Loucy (cell line): ENCODE data around the gene TTBK1.

Source experiments
- H2AFZ ChIP-seq: fragments of 200-600 bp; sonication (generic); 2 replicates; pipeline ENCODE4 v1.6.0; 2016; ENCODE audit warnings: antibody characterized with exemption, mild to moderate bottlenecking, low read length, moderate library complexity
- H3F3A ChIP-seq: fragments of 200-600 bp; 2 replicates; pipeline ENCODE4 v1.6.0; 2016; ENCODE audit warnings: antibody characterized with exemption, low read depth, mild to moderate bottlenecking
- H3K27me3 ChIP-seq: fragments of 200-600 bp; sonication (generic); 2 replicates; pipeline ENCODE4 v1.6.1; 2014; ENCODE audit warnings: low read length, mild to moderate bottlenecking; ENCODE audit not compliant: insufficient read depth, poor library complexity, severe bottlenecking
- H3K36me3 ChIP-seq: fragments of 200-600 bp; sonication (generic); 2 replicates; pipeline ENCODE4 v1.6.1; 2016; ENCODE audit warnings: low read length; ENCODE audit not compliant: insufficient read depth
- H3K4me1 ChIP-seq: fragments of 200-600 bp; sonication (generic); 2 replicates; pipeline ENCODE4 v1.5.1; 2014; ENCODE audit warnings: low read length, mild to moderate bottlenecking; ENCODE audit not compliant: insufficient read depth, poor library complexity, severe bottlenecking
- H3K4me2 ChIP-seq: fragments of 200-600 bp; sonication (generic); 2 replicates; pipeline ENCODE4 v1.6.0; 2014; ENCODE audit warnings: antibody characterized with exemption, low read length, low read depth, mild to moderate bottlenecking; ENCODE audit not compliant: poor library complexity, severe bottlenecking
- H3K4me3 ChIP-seq: fragments of 200-600 bp; sonication (generic); 2 replicates; pipeline ENCODE4 v1.5.1; 2014; ENCODE audit warnings: low read length, mild to moderate bottlenecking, mixed read lengths; ENCODE audit not compliant: poor library complexity, severe bottlenecking
- H3K79me2 ChIP-seq: fragments of 200-600 bp; sonication (generic); 2 replicates; pipeline ENCODE4 v1.6.1; 2014; ENCODE audit warnings: low read length; ENCODE audit not compliant: insufficient read depth
- H3K9ac ChIP-seq: fragments of 200-600 bp; sonication (generic); 2 replicates; pipeline ENCODE4 v1.6.0; 2014; ENCODE audit warnings: mild to moderate bottlenecking, low read depth, low read length, moderate library complexity; ENCODE audit not compliant: poor library complexity, severe bottlenecking
- H3K9me2 ChIP-seq: fragments of 200-600 bp; sonication (generic); replicated peaks from 2 replicates; pipeline ENCODE4 v1.6.1; 2016; ENCODE audit warnings: low read depth, low read length, mixed read lengths
- H3K9me3 ChIP-seq: fragments of 200-600 bp; sonication (generic); 2 replicates; pipeline ENCODE4 v1.6.1; 2014; ENCODE audit warnings: mild to moderate bottlenecking, antibody characterized with exemption, low read length, low read depth; ENCODE audit not compliant: insufficient read depth
- H4K20me1 ChIP-seq: fragments of 200-600 bp; sonication (generic); 2 replicates; pipeline ENCODE4 v1.6.0; 2014; ENCODE audit warnings: antibody characterized with exemption, low read length, mild to moderate bottlenecking; ENCODE audit not compliant: insufficient read depth, poor library complexity, severe bottlenecking
- EZH2phosphoT487 ChIP-seq: fragments of 200-600 bp; IDR thresholded peaks from 2 replicates; pipeline ENCODE4 v1.6.1; 2018; ENCODE audit warnings: antibody characterized with exemption, mild to moderate bottlenecking, moderate library complexity, borderline replicate concordance
- TF ChIP-seq, protein P1 (sequence below): fragments of 200-600 bp; sonication (generic); conservative IDR thresholded peaks from 2 replicates; pipeline ENCODE4 v1.5.1; 2014; ENCODE audit warnings: mild to moderate bottlenecking, antibody characterized with exemption, low read length

Gene TTBK1

DNA sequence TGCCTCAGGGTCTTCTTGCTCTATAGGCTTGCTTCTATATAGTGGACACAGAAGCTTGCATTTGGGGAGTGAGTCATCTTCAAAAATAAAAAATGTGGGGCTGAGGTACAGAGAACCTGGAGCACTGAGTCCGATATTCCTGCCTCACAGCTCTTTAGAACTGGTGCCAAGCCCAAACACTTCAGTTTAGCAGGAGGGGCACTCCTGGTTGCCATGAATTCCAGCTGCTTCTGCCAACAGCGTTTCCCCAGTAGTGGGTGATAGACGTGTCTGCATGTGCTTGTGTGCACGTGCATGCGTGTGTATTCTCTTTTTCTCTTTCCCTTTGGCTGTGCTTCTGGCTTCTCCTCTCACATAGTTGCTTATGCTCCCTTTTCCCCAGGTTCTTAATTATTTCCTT lies 25.9 kb upstream of the TTBK1 start:
- Histone ChIP-seq H3F3A (no peaks in the 10 kb centered on the region), H3K9me3 (no peaks in the 10 kb centered on the region), H3K4me3 (no peak overlapping the region), H3K4me2 (no peak overlapping the region), H2AFZ (no peak overlapping the region), H3K9me2 (no peaks in the 10 kb centered on the region), H4K20me1 (no peaks in the 10 kb centered on the region), H3K36me3 (no peaks in the 10 kb centered on the region; the same call in 1 of the 2 replicates), H3K9ac (no peak overlapping the region), H3K4me1 (no peaks in the 10 kb centered on the region), H3K79me2 (no peaks in the 10 kb centered on the region), H3K27me3 (no peaks in the 10 kb centered on the region)
- TF ChIP-seq EZH2phosphoT487 = no peak
- TF ChIP-seq, protein P1, sequence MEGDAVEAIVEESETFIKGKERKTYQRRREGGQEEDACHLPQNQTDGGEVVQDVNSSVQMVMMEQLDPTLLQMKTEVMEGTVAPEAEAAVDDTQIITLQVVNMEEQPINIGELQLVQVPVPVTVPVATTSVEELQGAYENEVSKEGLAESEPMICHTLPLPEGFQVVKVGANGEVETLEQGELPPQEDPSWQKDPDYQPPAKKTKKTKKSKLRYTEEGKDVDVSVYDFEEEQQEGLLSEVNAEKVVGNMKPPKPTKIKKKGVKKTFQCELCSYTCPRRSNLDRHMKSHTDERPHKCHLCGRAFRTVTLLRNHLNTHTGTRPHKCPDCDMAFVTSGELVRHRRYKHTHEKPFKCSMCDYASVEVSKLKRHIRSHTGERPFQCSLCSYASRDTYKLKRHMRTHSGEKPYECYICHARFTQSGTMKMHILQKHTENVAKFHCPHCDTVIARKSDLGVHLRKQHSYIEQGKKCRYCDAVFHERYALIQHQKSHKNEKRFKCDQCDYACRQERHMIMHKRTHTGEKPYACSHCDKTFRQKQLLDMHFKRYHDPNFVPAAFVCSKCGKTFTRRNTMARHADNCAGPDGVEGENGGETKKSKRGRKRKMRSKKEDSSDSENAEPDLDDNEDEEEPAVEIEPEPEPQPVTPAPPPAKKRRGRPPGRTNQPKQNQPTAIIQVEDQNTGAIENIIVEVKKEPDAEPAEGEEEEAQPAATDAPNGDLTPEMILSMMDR = no peak

DNA sequence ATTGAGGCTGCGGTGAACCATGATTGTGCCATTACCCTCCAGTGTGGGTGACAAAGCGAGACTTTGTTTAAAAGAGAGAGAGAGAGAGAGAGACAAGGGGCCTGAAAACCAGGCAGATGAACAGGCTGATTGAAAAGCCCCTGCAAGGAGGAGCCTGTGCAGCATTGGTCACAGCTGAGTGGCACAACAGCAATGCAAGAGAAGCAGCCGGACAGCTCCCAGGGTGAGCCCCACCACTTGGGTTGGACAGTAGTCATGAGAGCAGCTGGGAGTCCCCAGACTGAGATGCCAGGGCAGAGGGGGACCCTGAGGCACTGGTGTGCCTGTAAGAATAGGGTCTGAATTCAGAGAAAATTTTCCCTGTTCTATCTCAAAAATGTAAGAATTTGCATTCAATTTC lies 24.2 kb upstream of the TTBK1 start:
- H3K4me1 ChIP-seq = peaks cover 3% of the 10 kb centered on the region
- no peak overlapping the region for H3K4me3 ChIP-seq
- no peak overlapping the region for H3K9ac ChIP-seq
- no peaks in the 10 kb centered on the region; the same call in 1 of the 2 replicates for H3K36me3 ChIP-seq
- H3K9me3 ChIP-seq = no peaks in the 10 kb centered on the region
- no peaks in the 10 kb centered on the region for H3K27me3 ChIP-seq
- no peaks in the 10 kb centered on the region for H3K79me2 ChIP-seq
- H2AFZ ChIP-seq = no peak overlapping the region
- no peaks in the 10 kb centered on the region for H4K20me1 ChIP-seq
- H3F3A ChIP-seq = no peaks in the 10 kb centered on the region
- no peak for TF ChIP-seq EZH2phosphoT487
- TF ChIP-seq, protein P1 = no peak
- no peaks in the 10 kb centered on the region for H3K9me2 ChIP-seq
- H3K4me2 ChIP-seq = no peak overlapping the region

DNA sequence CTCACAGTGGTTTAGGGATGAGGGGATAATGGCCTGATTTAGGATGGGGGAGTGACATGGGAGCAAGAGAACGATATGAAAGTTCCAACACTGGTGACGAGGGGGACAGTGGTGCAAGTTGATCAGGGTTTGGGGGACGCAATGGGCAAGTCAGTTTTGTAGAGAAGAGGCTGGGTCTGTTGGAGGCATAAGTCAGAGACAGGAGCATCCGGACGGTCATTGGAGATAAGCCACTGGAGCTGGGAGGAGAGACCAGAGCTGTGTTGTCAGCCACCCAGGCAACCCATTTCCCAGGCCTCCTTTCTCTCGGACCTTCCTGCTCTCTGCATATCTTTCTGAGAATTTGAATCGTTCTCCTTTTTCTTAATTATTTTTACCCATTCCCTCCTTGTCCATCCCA lies 23.5 kb upstream of the TTBK1 start:
- TF ChIP-seq, protein P1 = no peak
- TF ChIP-seq EZH2phosphoT487 = no peak
- H3K9me3 ChIP-seq = no peaks in the 10 kb centered on the region
- no peak overlapping the region for H2AFZ ChIP-seq
- H3F3A ChIP-seq = no peaks in the 10 kb centered on the region
- H3K4me3 ChIP-seq = no peak overlapping the region
- H3K79me2 ChIP-seq = no peaks in the 10 kb centered on the region
- no peaks in the 10 kb centered on the region for H3K27me3 ChIP-seq
- H4K20me1 ChIP-seq = no peaks in the 10 kb centered on the region
- H3K9me2 ChIP-seq = no peaks in the 10 kb centered on the region
- H3K4me1 ChIP-seq = peaks cover 10% of the 10 kb centered on the region
- H3K9ac ChIP-seq = no peak overlapping the region
- no peaks in the 10 kb centered on the region; the same call in 1 of the 2 replicates for H3K36me3 ChIP-seq
- H3K4me2 ChIP-seq = no peak overlapping the region
